GM19438 (cell line): ENCODE measurements around the gene NT5C3B.
"Not testable (repeated sequence)": the region's sequence is repeated elsewhere in the genome, so short reads cannot be mapped to it uniquely, and the experiment has no call there.

Experiments used
- ATAC-seq: cut with Tn5 transposase; IDR thresholded peaks from one replicate; pipeline ENCODE4 v1.9.1; 2021; ENCODE audit warnings: low read depth; ENCODE audit not compliant: unreplicated experiment

Gene NT5C3B

GRCh38 chr17:41785859-41786226 is 50.2 kb downstream of the NT5C3B start:
- ATAC-seq = no peak

GRCh38 chr17:41785091-41785858 is 50.8 kb downstream of the NT5C3B start:
- ATAC-seq = no peak

GRCh38 chr17:41784207-41784744 is 51.8 kb downstream of the NT5C3B start:
- no peak for ATAC-seq

- no peak for ATAC-seq
Measured at GRCh38 chr17:41782142-41782541, 53.9 kb downstream of the NT5C3B start.

GRCh38 chr17:41781404-41782110 is 54.5 kb downstream of the NT5C3B start:
- ATAC-seq = no peak

GRCh38 chr17:41779954-41780353 is 56.1 kb downstream of the NT5C3B start:
- ATAC-seq = no peak

- no peak for ATAC-seq
Measured at GRCh38 chr17:41777574-41778188, 58.4 kb downstream of the NT5C3B start.

- no peak for ATAC-seq
Measured at GRCh38 chr17:41777157-41777573, 58.9 kb downstream of the NT5C3B start.

GRCh38 chr17:41776262-41776900 is 59.7 kb downstream of the NT5C3B start:
- not testable (repeated sequence) for ATAC-seq

GRCh38 chr17:41775394-41776226 is 60.4 kb downstream of the NT5C3B start:
- no peak for ATAC-seq
